GM21737 (cell line): Measurements from ENCODE around the gene RTKN.

Experiments used
- ATAC-seq: cut with Tn5 transposase; IDR thresholded peaks from one replicate; pipeline ENCODE4 v1.9.1; 2021; ENCODE audit warnings: mild to moderate bottlenecking, moderate library complexity; ENCODE audit not compliant: unreplicated experiment

The RTKN gene

GRCh38 chr2:74384051-74384450 lies 57.7 kb downstream of the RTKN start:
- ATAC-seq: no peak

- ATAC-seq: no peak
Measured at GRCh38 chr2:74383254-74383653, 58.5 kb downstream of the RTKN start.

- ATAC-seq: no peak
Measured at GRCh38 chr2:74381751-74382150, 60.0 kb downstream of the RTKN start.

- ATAC-seq: no peak
Measured at GRCh38 chr2:74379851-74380789, 61.6 kb downstream of the RTKN start, which contains the start of gene DCTN1. TSS of gene DCTN1 (minus strand) at chr2:74380311. CDS start at chr2:74380037, 274 bp downstream.

- ATAC-seq: no peak
Measured at GRCh38 chr2:74378007-74378406, 63.7 kb downstream of the RTKN start.

GRCh38 chr2:74375838-74376237 lies 65.9 kb downstream of the RTKN start:
- no peak for ATAC-seq
